HepG2 (cell line): ENCODE data around the gene RCBTB1. TPM values are rescaled to one million over a fixed set of nuclear protein-coding genes. Genes with fewer than 3 reads are reported as not detected.
A peak's percentile ranks its signal among the peaks of the same experiment; 100 is the strongest.

Source experiments
- ADNP ChIP-seq: sonication (generic); formaldehyde crosslinking; IDR thresholded peaks from 2 replicates; pipeline ENCODE4 v1.4.0; 2020; ENCODE audit warnings: missing genetic modification reagents
- ARID3A ChIP-seq: IDR thresholded peaks from 2 replicates; pipeline ENCODE4 v1.6.1; 2012; ENCODE audit warnings: low read depth, low read length, improper control_type of control experiment
- BHLHE40 ChIP-seq: IDR thresholded peaks from 2 replicates; pipeline ENCODE4 v1.6.1; 2011; ENCODE audit warnings: low read length, improper control_type of control experiment
- CEBPG ChIP-seq: IDR thresholded peaks from 2 replicates; pipeline ENCODE4 v1.6.1; 2016
- FIP1L1 ChIP-seq: fragments of 200-400 bp; formaldehyde crosslinking; IDR thresholded peaks from 2 replicates; pipeline ENCODE4 v1.6.1; 2018; ENCODE audit warnings: low read depth, mild to moderate bottlenecking, low read length, moderate library complexity, borderline replicate concordance; ENCODE audit not compliant: insufficient read depth
- FOXA3 ChIP-seq: IDR thresholded peaks from 2 replicates; pipeline ENCODE4 v1.6.1; 2016; ENCODE audit warnings: missing genetic modification reagents, missing compliant biosample characterization
- HIC2 ChIP-seq: sonication (generic); formaldehyde crosslinking; IDR thresholded peaks from 2 replicates; pipeline ENCODE4 v1.9.0; 2022; ENCODE audit warnings: low read depth, missing genetic modification reagents
- ISL2 ChIP-seq: sonication (generic); formaldehyde crosslinking; IDR thresholded peaks from 2 replicates; pipeline ENCODE4 v1.5.0; 2020; ENCODE audit warnings: missing genetic modification reagents
- KAT8 ChIP-seq: IDR thresholded peaks from 2 replicates; pipeline ENCODE4 v1.6.1; 2016; ENCODE audit warnings: missing genetic modification reagents, missing compliant biosample characterization
- KDM4B ChIP-seq: sonication (generic); formaldehyde crosslinking; IDR thresholded peaks from 2 replicates; pipeline ENCODE4 v1.4.0; 2020; ENCODE audit warnings: missing genetic modification reagents
- KLF15 ChIP-seq: sonication (generic); formaldehyde crosslinking; IDR thresholded peaks from 2 replicates; pipeline ENCODE4 v1.8.1; 2023; ENCODE audit warnings: borderline replicate concordance, mild to moderate bottlenecking, inconsistent platforms, missing genetic modification reagents, mixed read lengths
- MAFK ChIP-seq, 2 experiments: IDR thresholded peaks in 1 of 2; conservative IDR thresholded peaks in 1 of 2; 2 replicates each; pipeline ENCODE4 v1.6.1; 2011; ENCODE audit warnings: improper control_type of control experiment in 2 of 2, low read length in 2 of 2
- MIXL1 ChIP-seq: IDR thresholded peaks from 2 replicates; pipeline ENCODE4 v1.6.1; 2016
- NFE2L2 ChIP-seq: fragments of 150-350 bp; IDR thresholded peaks from 2 replicates; pipeline ENCODE4 v1.6.1; 2014; ENCODE audit warnings: low read length
- NRL ChIP-seq: sonication (generic); formaldehyde crosslinking; IDR thresholded peaks from 2 replicates; pipeline ENCODE4 v1.5.0; 2020; ENCODE audit warnings: missing genetic modification reagents, mild to moderate bottlenecking, moderate library complexity, borderline replicate concordance
- SALL1 ChIP-seq: sonication (generic); formaldehyde crosslinking; IDR thresholded peaks from 2 replicates; pipeline ENCODE4 v1.8.0; 2022; ENCODE audit warnings: mild to moderate bottlenecking, missing genetic modification reagents
- TBX2 ChIP-seq: sonication (generic); formaldehyde crosslinking; IDR thresholded peaks from 2 replicates; pipeline ENCODE4 v1.5.0; 2020; ENCODE audit warnings: missing genetic modification reagents, mild to moderate bottlenecking, borderline replicate concordance
- TBX3 ChIP-seq: fragments of 450-650 bp; IDR thresholded peaks from 2 replicates; pipeline ENCODE4 v1.6.1; 2017; ENCODE audit warnings: antibody characterized with exemption, mild to moderate bottlenecking, inconsistent platforms, borderline replicate concordance
- ZMYM2 ChIP-seq: sonication (generic); formaldehyde crosslinking; IDR thresholded peaks from 2 replicates; pipeline ENCODE4 v1.8.0; 2022; ENCODE audit warnings: mild to moderate bottlenecking, missing genetic modification reagents
- ZMYM3 ChIP-seq: sonication (generic); formaldehyde crosslinking; IDR thresholded peaks from 2 replicates; pipeline ENCODE4 v1.5.1; 2020; ENCODE audit warnings: mild to moderate bottlenecking, missing genetic modification reagents
- ZNF33A ChIP-seq: sonication (generic); formaldehyde crosslinking; IDR thresholded peaks from 2 replicates; pipeline ENCODE4 v1.5.1; 2020; ENCODE audit warnings: missing genetic modification reagents, mild to moderate bottlenecking, moderate library complexity, borderline replicate concordance
- ZNF547 ChIP-seq: sonication (generic); formaldehyde crosslinking; IDR thresholded peaks from 2 replicates; pipeline ENCODE4 v1.5.1; 2020; ENCODE audit warnings: mild to moderate bottlenecking, missing genetic modification reagents
- ZNF841 ChIP-seq: sonication (generic); formaldehyde crosslinking; IDR thresholded peaks from 2 replicates; pipeline ENCODE4 v1.8.1; 2023; ENCODE audit warnings: missing genetic modification reagents, borderline replicate concordance
- polyA plus RNA-seq, 8 experiments: library from polyadenylated mRNA; depleted of rRNA in 3 of 8; stranded (reverse) in 7 of 8; unstranded in 1 of 8; fragments of >200 nt; fragmentation: Illumina TruSeq in 4 of 8; extraction: Trizol in 4 of 8; gene quantifications; 2 replicates each; pipeline versions ENCODE4 v1.2.1 to v1.2.3, GENCODE V29; 2011 to 2016; ENCODE audit warnings: low read depth in 4 of 8, missing spikeins in 1 of 8, mixed read lengths in 1 of 8; ENCODE audit not compliant: insufficient read depth in 1 of 8
- total RNA-seq, 5 experiments: library from RNA; depleted of rRNA; stranded (reverse); fragments of >200 nt; fragmentation: Illumina TruSeq; extraction: Trizol; gene quantifications; 2 replicates each; pipeline ENCODE4 v1.2.3, GENCODE V29; 2016; ENCODE audit warnings: low read depth in 1 of 5
- TF ChIP-seq, protein P1 (sequence below): sonication (generic); formaldehyde crosslinking; IDR thresholded peaks from 2 replicates; pipeline ENCODE4 v1.4.0; 2020; ENCODE audit warnings: missing genetic modification reagents
- TF ChIP-seq, protein P2 (sequence below): sonication (generic); formaldehyde crosslinking; IDR thresholded peaks from 2 replicates; pipeline ENCODE4 v1.4.0; 2020; ENCODE audit warnings: missing genetic modification reagents

Gene RCBTB1
- total and polyA plus RNA-seq, 2 of the 13 experiments (the other 11 are each of a cell fraction or from before 2014, with no cell fraction given), result 13.4 to 21.6 TPM

DNA sequence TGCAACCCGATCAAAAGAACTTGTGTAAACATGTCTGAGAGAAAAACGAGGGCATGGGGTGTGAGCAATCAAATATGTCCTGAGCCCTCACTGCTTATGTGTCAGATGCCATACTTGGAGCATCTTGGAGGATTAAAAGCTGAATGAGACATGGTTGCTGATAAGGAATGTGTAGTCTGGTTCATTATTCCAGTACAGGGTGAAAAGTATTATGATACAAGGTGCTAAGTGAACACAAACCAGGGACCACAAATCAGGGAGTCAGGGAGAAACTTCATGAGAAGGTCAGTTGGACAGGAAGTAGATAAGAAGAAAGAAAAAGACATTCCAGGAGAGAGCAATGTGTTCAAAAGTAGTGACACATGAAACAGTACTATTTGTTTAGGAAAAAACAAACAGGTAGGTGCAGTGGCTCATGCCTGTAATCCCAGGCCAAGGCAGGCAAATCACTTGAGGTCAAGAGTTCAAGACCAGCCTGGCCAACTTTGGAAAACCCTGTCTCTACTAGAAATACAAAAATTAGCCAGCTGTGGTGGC lies 2.0 kb upstream of the RCBTB1 start (continued):
- TF ChIP-seq, protein P1, sequence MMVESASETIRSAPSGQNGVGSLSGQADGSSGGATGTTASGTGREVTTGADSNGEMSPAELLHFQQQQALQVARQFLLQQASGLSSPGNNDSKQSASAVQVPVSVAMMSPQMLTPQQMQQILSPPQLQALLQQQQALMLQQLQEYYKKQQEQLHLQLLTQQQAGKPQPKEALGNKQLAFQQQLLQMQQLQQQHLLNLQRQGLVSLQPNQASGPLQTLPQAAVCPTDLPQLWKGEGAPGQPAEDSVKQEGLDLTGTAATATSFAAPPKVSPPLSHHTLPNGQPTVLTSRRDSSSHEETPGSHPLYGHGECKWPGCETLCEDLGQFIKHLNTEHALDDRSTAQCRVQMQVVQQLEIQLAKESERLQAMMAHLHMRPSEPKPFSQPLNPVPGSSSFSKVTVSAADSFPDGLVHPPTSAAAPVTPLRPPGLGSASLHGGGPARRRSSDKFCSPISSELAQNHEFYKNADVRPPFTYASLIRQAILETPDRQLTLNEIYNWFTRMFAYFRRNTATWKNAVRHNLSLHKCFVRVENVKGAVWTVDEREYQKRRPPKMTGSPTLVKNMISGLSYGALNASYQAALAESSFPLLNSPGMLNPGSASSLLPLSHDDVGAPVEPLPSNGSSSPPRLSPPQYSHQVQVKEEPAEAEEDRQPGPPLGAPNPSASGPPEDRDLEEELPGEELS (CRISPR knock-in tag), result peak; percentile 84
- no peak for TF ChIP-seq NRL (CRISPR knock-in tag)
- peak; percentile 50; the same call in 1 of the 2 replicates for TF ChIP-seq ZMYM3 (CRISPR knock-in tag)
- TF ChIP-seq ZNF547 (CRISPR knock-in tag), result no peak
- TF ChIP-seq BHLHE40, result 0 out of 2 replicates have a peak, but pooled peaks have one; percentile 23
- peak; percentile 72; the same call in 1 of the 2 replicates for TF ChIP-seq ISL2
- TF ChIP-seq ADNP (CRISPR knock-in tag), result peak; percentile 62; the same call in 1 of the 2 replicates
- 0 out of 2 replicates have a peak, but pooled peaks have one; percentile 38 for TF ChIP-seq KAT8 (CRISPR knock-in tag)
- 0 out of 2 replicates have a peak, but pooled peaks have one; percentile 27 for TF ChIP-seq KDM4B (CRISPR knock-in tag)
- no peak for TF ChIP-seq ZNF841
- peak; percentile 88 for TF ChIP-seq ZMYM2 (CRISPR knock-in tag)
- peak; percentile 57; the same call in 1 of the 2 replicates for TF ChIP-seq ARID3A
- 0 out of 2 replicates have a peak, but pooled peaks have one; percentile 18 for TF ChIP-seq HIC2 (CRISPR knock-in tag)
- TF ChIP-seq MAFK (conservative IDR thresholded peaks at IDR 0.05 in 1 of 2, IDR thresholded peaks at IDR 0.05 in 1 of 2; ENCODE audit: low read length in 2 of 2), result no peak
- TF ChIP-seq MIXL1 (CRISPR knock-in tag), result peak; percentile 59; the same call in 1 of the 2 replicates
- TF ChIP-seq SALL1 (CRISPR knock-in tag), result peak; percentile 60
- TF ChIP-seq TBX3, result peak; percentile 77
- TF ChIP-seq TBX2 (CRISPR knock-in tag), result peak; percentile 71
- TF ChIP-seq NFE2L2, result no peak
- TF ChIP-seq CEBPG (CRISPR knock-in tag), result peak; percentile 28; the same call in 1 of the 2 replicates
- TF ChIP-seq KLF15 (CRISPR knock-in tag), result no peak
- no peak for TF ChIP-seq FIP1L1
- peak; percentile 83 for TF ChIP-seq FOXA3 (CRISPR knock-in tag)
- no peak for TF ChIP-seq ZNF33A (CRISPR knock-in tag)
- TF ChIP-seq, protein P2, sequence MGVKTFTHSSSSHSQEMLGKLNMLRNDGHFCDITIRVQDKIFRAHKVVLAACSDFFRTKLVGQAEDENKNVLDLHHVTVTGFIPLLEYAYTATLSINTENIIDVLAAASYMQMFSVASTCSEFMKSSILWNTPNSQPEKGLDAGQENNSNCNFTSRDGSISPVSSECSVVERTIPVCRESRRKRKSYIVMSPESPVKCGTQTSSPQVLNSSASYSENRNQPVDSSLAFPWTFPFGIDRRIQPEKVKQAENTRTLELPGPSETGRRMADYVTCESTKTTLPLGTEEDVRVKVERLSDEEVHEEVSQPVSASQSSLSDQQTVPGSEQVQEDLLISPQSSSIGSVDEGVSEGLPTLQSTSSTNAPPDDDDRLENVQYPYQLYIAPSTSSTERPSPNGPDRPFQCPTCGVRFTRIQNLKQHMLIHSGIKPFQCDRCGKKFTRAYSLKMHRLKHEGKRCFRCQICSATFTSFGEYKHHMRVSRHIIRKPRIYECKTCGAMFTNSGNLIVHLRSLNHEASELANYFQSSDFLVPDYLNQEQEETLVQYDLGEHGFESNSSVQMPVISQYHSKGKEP (CRISPR knock-in tag), result no peak
